Stomach (tissue), 9 donors: ENCODE results near the gene INF2. TPM values are rescaled to one million over a fixed set of nuclear protein-coding genes. Genes with fewer than 3 reads are reported as not detected.

ENCODE experiments used
- DNase-seq, 2 donors: peaks; one replicate each; pipeline versions ENCODE4 v3.0.0 to v3.0.0-alpha.2; 2013 to 2019
- H3K27ac ChIP-seq, 5 donors: fragments of 200-600 bp in 4 of 5; sonication (generic) in 4 of 5; one replicate each; pipeline ENCODE4 v1.5.1; 2013 to 2019; ENCODE audit warnings: mild to moderate bottlenecking in 1 of 5, moderate library complexity in 1 of 5
- H3K27me3 ChIP-seq, 3 donors: fragments of 200-600 bp; sonication (generic); one replicate each; pipeline ENCODE4 v1.5.1; 2017 to 2019; ENCODE audit warnings: mixed run types in 1 of 3
- H3K36me3 ChIP-seq, 4 donors: fragments of 200-600 bp; sonication (generic); 1 replicate in 3 of 4; 2 replicates in 1 of 4; pipeline ENCODE4 v1.5.1; 2016 to 2019
- H3K4me1 ChIP-seq, 4 donors: fragments of 200-600 bp; sonication (generic); one replicate each; pipeline ENCODE4 v1.5.1; 2016 to 2019
- H3K4me3 ChIP-seq, 4 donors: fragments of 200-600 bp; sonication (generic) in 3 of 4; one replicate each; pipeline ENCODE4 v1.5.1; 2016 to 2019; ENCODE audit warnings: mild to moderate bottlenecking in 1 of 4
- H3K9me3 ChIP-seq, 4 donors: fragments of 200-600 bp; sonication (generic); one replicate each; pipeline ENCODE4 v1.5.1; 2016 to 2019
- EP300 ChIP-seq: sonication (generic); formaldehyde crosslinking; IDR thresholded peaks from one replicate; pipeline ENCODE4 v1.6.1; 2017; ENCODE audit warnings: antibody characterized with exemption
- POLR2A ChIP-seq, 4 donors: fragments of 450-650 bp; IDR thresholded peaks; one replicate each; pipeline ENCODE4 v1.6.1; 2016; ENCODE audit warnings: antibody characterized with exemption in 4 of 4, control low read depth in 2 of 4, mild to moderate bottlenecking in 1 of 4, moderate library complexity in 1 of 4
- POLR2AphosphoS5 ChIP-seq, 3 donors: sonication (generic); formaldehyde crosslinking; IDR thresholded peaks; one replicate each; pipeline ENCODE4 v1.6.1; 2016; ENCODE audit warnings: antibody characterized with exemption in 3 of 3
- WGBS, 5 donors: extraction: QIAGEN DNeasy Blood & Tissue Kit in 3 of 5; methylation state at CpG; one replicate each; pipeline versions ENCODE4 v1.1.5 to v1.1.7; 2013 to 2018; 5-methylcytosine and 5-hydroxymethylcytosine counted together
- intact Hi-C: fragments of 100-400 bp; cut with DNase I; formaldehyde crosslinking; loops from one replicate; pipeline ENCODE4 v1.15.1; 2023; ENCODE audit warnings: low total_unique reads
- polyA plus RNA-seq, 3 donors: library from polyadenylated mRNA; stranded (reverse); fragments of 200-250 nt; gene quantifications; one replicate each; pipeline ENCODE4 v1.2.3, GENCODE V29; 2013
- total RNA-seq, 5 donors: library from RNA; depleted of rRNA; stranded (reverse); fragments of >200 nt; gene quantifications; one replicate each; pipeline versions ENCODE4 v1.1.0 to v1.2.3, GENCODE V29; 2014 to 2016
- TF ChIP-seq, protein P1 (sequence below), 7 experiments: fragments of 450-650 bp in 4 of 7; fragments of 200-600 bp in 3 of 7; sonication (generic) in 3 of 7; IDR thresholded peaks; one replicate each; pipeline ENCODE4 v1.5.1; 2016 to 2019; ENCODE audit warnings: antibody characterized with exemption in 7 of 7, control low read depth in 2 of 7, mild to moderate bottlenecking in 1 of 7
- donor health status: healthy with polysubstance abuse.
- donor health status: Bipolar disorder and iron deficiency.
- donor health status: healthy.

Gene INF2
- total and polyA plus RNA-seq, 8 donors = 45.9 to 385 (median 146) TPM

DNA sequence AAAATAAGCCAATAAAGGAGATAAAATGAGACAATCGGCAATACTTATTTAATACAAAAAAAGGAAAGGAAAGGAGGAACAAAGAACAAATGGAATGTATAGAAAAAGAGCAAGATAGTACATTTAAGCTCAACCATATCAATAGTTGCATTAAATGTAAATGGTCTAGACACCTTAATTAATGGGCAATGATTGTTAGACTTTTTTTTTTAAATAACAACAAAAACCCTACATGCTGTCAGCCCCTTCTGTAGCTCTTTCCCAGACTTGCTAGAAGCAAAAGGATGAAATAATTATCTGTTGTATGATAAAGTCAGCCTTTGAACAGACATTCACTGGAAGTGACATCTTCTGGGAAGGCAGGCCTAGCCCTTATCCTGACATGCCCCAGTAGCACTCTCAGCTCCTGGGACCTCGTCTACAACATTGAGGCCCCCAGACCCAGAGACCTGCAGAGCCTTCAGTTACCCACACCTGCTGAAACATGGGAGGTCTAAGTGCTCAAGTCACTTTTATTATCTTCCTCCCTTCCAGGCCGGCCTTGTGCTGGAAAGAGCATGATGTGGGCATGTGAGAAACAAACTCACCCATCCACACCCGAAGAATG is 76.9 kb downstream of the INF2 start:
- TF ChIP-seq POLR2AphosphoS5 (IDR thresholded peaks at IDR 0.05) = no peak
- no peak for TF ChIP-seq EP300
- TF ChIP-seq, protein P1, sequence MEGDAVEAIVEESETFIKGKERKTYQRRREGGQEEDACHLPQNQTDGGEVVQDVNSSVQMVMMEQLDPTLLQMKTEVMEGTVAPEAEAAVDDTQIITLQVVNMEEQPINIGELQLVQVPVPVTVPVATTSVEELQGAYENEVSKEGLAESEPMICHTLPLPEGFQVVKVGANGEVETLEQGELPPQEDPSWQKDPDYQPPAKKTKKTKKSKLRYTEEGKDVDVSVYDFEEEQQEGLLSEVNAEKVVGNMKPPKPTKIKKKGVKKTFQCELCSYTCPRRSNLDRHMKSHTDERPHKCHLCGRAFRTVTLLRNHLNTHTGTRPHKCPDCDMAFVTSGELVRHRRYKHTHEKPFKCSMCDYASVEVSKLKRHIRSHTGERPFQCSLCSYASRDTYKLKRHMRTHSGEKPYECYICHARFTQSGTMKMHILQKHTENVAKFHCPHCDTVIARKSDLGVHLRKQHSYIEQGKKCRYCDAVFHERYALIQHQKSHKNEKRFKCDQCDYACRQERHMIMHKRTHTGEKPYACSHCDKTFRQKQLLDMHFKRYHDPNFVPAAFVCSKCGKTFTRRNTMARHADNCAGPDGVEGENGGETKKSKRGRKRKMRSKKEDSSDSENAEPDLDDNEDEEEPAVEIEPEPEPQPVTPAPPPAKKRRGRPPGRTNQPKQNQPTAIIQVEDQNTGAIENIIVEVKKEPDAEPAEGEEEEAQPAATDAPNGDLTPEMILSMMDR (IDR thresholded peaks at IDR 0.05) = no peak
- TF ChIP-seq POLR2A (IDR thresholded peaks at IDR 0.05) = no peak
- H3K27ac ChIP-seq = no peak overlapping the region
- intact Hi-C loops = no loop called here
- peaks cover 0 to 4% (median 0%) of the 10 kb centered on the region in 4 donors for H3K9me3 ChIP-seq
- peaks cover 9 to 15% (median 10%) of the 10 kb centered on the region in 4 donors for H3K4me1 ChIP-seq
- DNase-seq = no peak
- no peaks in the 10 kb centered on the region for H3K27me3 ChIP-seq
- WGBS, 5 donors = 86 to 98% (median 96%) methylated on average over 4 of the region's 4 CpGs
- peaks cover 7 to 33% (median 29%) of the 10 kb centered on the region in 4 donors for H3K36me3 ChIP-seq
- no peak overlapping the region for H3K4me3 ChIP-seq

DNA sequence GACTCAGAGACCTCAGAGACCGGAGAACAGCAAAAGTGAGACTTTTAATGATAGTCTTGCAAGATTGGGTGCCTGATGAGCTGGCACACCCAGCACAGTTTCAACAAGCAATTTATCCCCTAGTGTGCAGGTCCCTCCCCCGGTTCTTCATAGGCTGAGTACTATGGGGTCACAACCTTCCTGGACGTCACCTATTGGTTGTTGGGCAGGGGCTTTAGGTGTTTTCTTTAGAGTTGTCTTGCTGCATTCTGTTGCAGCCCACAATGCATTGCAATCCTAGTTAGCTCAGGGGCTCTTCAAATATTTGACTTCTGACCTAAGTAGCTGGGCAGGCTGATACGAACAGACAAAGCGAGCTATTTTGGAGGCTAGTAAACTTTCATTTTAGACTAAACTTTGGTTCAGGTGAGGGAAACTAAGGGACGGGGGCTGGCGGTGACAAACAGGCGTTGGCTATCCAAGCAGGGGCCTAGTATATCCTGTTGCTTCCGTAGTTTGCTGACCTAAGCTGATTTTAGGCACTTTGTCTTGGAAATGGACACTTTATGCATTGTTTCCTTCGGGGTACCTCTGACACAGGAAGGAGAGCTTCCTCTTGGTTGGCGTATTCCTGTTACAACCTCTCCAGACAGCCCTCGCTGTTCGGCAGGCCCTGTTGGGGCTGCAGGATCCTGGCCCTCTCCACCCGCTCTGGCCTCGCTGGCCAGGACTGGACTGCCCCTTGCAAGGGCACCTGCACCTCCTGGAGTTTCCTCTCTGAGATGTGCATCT is 77.6 kb downstream of the INF2 start:
- H3K27me3 ChIP-seq = no peaks in the 10 kb centered on the region
- peaks cover 9 to 19% (median 13%) of the 10 kb centered on the region in 4 donors for H3K4me1 ChIP-seq
- no peak overlapping the region for H3K4me3 ChIP-seq
- H3K9me3 ChIP-seq = peaks cover 0 to 4% (median 0%) of the 10 kb centered on the region in 4 donors
- TF ChIP-seq POLR2AphosphoS5 (IDR thresholded peaks at IDR 0.05) (no peak), POLR2A (IDR thresholded peaks at IDR 0.05) (no peak), EP300 (no peak)
- TF ChIP-seq, protein P1 (IDR thresholded peaks at IDR 0.05) = no peak
- intact Hi-C loops = no loop called here
- peak overlapping the region in 1 of 5 donors; percentile 19 for H3K27ac ChIP-seq
- peaks cover 10 to 33% (median 29%) of the 10 kb centered on the region in 4 donors for H3K36me3 ChIP-seq
- no peak for DNase-seq
- WGBS, 5 donors = 60 to 78% (median 68%) methylated on average over 15 of the region's 15 CpGs

DNA sequence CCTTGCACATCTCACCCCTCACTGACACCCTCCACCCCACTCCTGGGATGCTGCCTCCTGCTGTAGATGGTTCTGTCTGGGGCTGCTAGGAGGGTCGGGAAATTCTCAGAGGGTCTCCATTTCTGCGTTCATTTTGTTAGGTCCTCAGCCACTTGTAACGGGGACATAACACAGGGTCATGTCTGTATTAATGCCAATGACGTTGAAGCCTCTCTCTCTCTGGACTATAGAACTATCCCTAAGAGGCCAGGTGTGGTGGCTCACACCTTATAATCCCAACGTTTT is 78.2 kb downstream of the INF2 start:
- peak overlapping the region in 1 of 5 donors; percentile 19 for H3K27ac ChIP-seq
- TF ChIP-seq EP300 (no peak), POLR2A (IDR thresholded peaks at IDR 0.05) (no peak)
- TF ChIP-seq, protein P1 (IDR thresholded peaks at IDR 0.05) = no peak
- H3K27me3 ChIP-seq = no peaks in the 10 kb centered on the region
- DNase-seq = no peak
- no peak overlapping the region for H3K4me3 ChIP-seq
- intact Hi-C loops = no loop called here
- peaks cover 15 to 34% (median 32%) of the 10 kb centered on the region in 4 donors for H3K36me3 ChIP-seq
- peaks cover 14 to 25% (median 18%) of the 10 kb centered on the region in 4 donors for H3K4me1 ChIP-seq
- peaks cover 0 to 4% (median 0%) of the 10 kb centered on the region in 4 donors for H3K9me3 ChIP-seq
- WGBS, 5 donors = 73 to 84% (median 81%) methylated on average over 5 of the region's 5 CpGs

DNA sequence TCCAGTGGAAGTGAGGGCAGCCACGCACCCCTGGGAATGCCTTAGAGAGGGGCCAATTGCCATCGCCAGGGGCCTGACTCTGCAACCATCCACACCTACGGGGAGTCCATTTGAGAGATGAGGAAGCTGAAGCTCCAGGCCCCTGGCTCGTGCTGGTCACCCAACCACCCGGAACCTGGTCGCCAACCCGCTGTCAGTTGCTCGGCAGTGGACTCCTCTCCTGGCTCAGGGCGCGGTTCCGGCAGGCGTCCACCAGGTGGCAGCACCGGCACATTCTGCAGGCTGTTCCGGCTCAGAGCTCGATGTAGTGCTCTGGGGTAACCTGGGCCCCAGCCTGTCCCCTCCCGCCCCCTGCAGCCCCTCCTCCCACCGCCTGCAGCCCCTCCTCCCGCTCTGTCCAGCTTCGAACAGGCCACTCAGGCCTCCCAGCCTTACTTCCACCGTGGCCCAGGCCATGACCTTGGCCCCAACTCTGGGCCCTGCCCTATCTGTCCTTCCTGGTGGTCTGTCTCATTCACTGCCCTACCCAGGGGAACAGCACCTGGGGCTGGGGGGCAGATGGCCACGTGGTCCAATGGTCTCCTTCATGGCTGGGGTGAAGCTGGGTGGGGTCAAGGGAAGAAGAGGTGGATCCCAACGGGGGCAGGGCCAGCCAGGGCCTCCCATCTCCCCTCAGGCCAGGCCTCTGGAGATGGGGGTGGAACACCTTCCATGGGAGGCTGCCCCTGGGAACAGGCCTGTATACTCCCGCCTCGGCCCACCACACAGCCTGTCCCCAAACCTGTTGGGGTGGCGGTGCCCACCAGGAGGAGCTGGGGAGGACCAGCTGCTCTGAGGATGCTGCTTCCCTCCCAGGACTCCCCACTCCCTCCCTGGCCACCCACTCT is 79.3 kb downstream of the INF2 start:
- intact Hi-C loops = no loop called here
- WGBS, 5 donors = 11 to 25% (median 13%) methylated on average over 12 to 25 of the region's 25 CpGs
- H3K4me1 ChIP-seq = peaks cover 15 to 33% (median 25%) of the 10 kb centered on the region in 4 donors
- TF ChIP-seq POLR2A (IDR thresholded peaks at IDR 0.05) (no peak), EP300 (no peak), POLR2AphosphoS5 (IDR thresholded peaks at IDR 0.05) (peak in 1 of 3 donors; percentile 80)
- TF ChIP-seq, protein P1 (IDR thresholded peaks at IDR 0.05) = peak in 6 of 7 experiments; percentile 60 to 98 (median 92)
- peak; percentile 94 to 96 for DNase-seq
- peaks cover 0 to 4% (median 0%) of the 10 kb centered on the region in 4 donors for H3K9me3 ChIP-seq
- peaks cover 23 to 45% (median 43%) of the 10 kb centered on the region in 4 donors for H3K36me3 ChIP-seq
- H3K27ac ChIP-seq = peak overlapping the region in 2 of 5 donors; percentile 53
- no peak overlapping the region for H3K4me3 ChIP-seq
- H3K27me3 ChIP-seq = no peaks in the 10 kb centered on the region
